GM18868 (cell line): Measurements from ENCODE around the gene CCL16.
A peak's percentile ranks its signal among the peaks of the same experiment; 100 is the strongest.
"Not testable (repeated sequence)": the region's sequence is repeated elsewhere in the genome, so short reads cannot be mapped to it uniquely, and the experiment has no call there.

Experiments
- ATAC-seq: cut with Tn5 transposase; IDR thresholded peaks from one replicate; pipeline ENCODE4 v1.9.1; 2021; ENCODE audit warnings: mild to moderate bottlenecking, moderate library complexity; ENCODE audit not compliant: unreplicated experiment

The CCL16 gene

GRCh38 chr17:35942588-35943186 is 38.6 kb downstream of the CCL16 start:
- no peak for ATAC-seq

DNA sequence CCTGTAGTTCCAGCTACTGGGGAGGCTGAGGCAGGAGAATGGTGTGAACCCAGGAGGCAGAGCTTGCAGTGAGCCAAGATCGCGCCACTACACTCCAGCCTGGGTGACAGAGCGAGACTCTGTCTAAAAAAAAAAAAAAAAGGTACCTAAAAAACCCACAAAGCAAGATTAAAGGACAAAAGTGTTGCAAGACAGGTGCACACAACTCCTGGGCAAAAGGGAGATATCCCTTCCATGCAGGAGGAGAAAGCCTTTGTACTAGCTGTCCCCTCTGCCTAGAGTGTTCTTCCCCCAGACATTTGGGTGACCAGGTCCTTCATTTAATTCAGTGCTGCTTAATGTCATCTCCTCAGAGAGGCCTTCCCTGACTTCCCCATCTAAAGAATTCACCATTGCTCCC is 42.8 kb downstream of the CCL16 start:
- ATAC-seq = not testable (repeated sequence)

- ATAC-seq = no peak
Measured at GRCh38 chr17:35936063-35936462, 45.2 kb downstream of the CCL16 start.

DNA sequence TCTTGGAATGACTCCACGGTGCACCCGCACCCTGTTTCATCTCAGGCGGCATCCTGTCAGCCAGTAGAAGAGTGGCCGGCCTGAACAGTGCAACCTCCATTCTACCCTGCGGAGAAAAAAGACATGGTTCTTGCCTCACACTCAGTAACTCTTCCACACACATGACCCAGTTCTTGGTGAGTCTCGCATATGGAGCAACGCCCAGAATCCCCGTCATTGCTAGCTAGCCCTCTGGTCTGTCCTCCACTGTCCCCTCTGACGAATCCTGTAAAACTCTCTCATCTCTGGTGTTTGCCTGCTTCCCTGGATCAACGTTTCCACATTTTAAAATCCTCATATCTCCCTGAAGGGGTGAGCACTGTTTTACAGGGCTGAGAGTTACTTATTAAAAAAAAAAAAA is 46.5 kb downstream of the CCL16 start:
- ATAC-seq = no peak

GRCh38 chr17:35932586-35932985 is 48.7 kb downstream of the CCL16 start:
- no peak for ATAC-seq

- ATAC-seq = no peak
Measured at GRCh38 chr17:35931794-35932425, 49.4 kb downstream of the CCL16 start.

GRCh38 chr17:35930211-35931065 is 50.9 kb downstream of the CCL16 start, which contains the start of gene RDM1:
Gene RDM1, minus strand, starts transcription at chr17:35930773. Its CDS starts 46 bp downstream, at chr17:35930727.
- peak; percentile 65 for ATAC-seq

- ATAC-seq = no peak
Measured at GRCh38 chr17:35927714-35928113, 53.6 kb downstream of the CCL16 start.
